HepG2 (cell line): ENCODE data around the gene ESR2. TPM values are rescaled to one million over a fixed set of nuclear protein-coding genes. Genes with fewer than 3 reads are reported as not detected.

Source experiments
- ATAC-seq: fragments of 200-7000 bp; cut with Tn5 transposase; 3 replicates; pipeline ENCODE4 v1.9.1; 2020; ENCODE audit warnings: mild to moderate bottlenecking, moderate library complexity
- BruUV-seq: library from RNA; stranded (reverse); fragments of 400-500 nt; replicated peaks from 2 replicates; lab custom pipeline; 2021; lab: Mats Ljungman, UMichigan
- CTCF ChIA-PET: fragments of 300-600 bp; formaldehyde crosslinking; extraction: SDS; loops from one replicate; lab custom pipeline; 2021; ENCODE audit warnings: low total read pairs, inconsistent platforms, low intra/inter-chr PET ratio; lab: Yijun Ruan, JAX
- POLR2A ChIA-PET: fragments of 350-600 bp; sonication (Branson Sonifier 250); formaldehyde crosslinking; loops from one replicate; lab custom pipeline; 2020; ENCODE audit warnings: antibody characterized with exemption, inconsistent platforms; lab: Yijun Ruan, JAX
- DNase-seq: peaks from one replicate; pipeline ENCODE4 v3.0.0-alpha.2; 2015; ENCODE audit warnings: low spot score
- FAIRE-seq: peaks from 3 replicates; lab custom pipeline; 2011; peaks lifted over from hg19 to GRCh38; lab: Jason Lieb, UNC
- H2AFZ ChIP-seq: one replicate; pipeline ENCODE4 v1.6.1; 2011; ENCODE audit warnings: low read length, inconsistent platforms
- H3K27ac ChIP-seq: fragments of 300-600 bp; 3 replicates; pipeline ENCODE4 v1.8.0; 2011; ENCODE audit warnings: mixed run types, mild to moderate bottlenecking, mixed read lengths, low read length, inconsistent platforms; ENCODE audit not compliant: insufficient read depth; ENCODE audit errors: extremely low read length
- H3K27me3 ChIP-seq, 2 experiments: fragments of 200-600 bp in 1 of 2; 2 replicates in 1 of 2; 3 replicates in 1 of 2; pipeline versions ENCODE4 v1.6.0 to v1.8.0; 2011; ENCODE audit warnings: low read length in 2 of 2, mild to moderate bottlenecking in 2 of 2, moderate library complexity in 2 of 2, inconsistent platforms in 1 of 2; ENCODE audit not compliant: insufficient read depth in 2 of 2, control insufficient read depth in 1 of 2
- H3K36me3 ChIP-seq, 2 experiments: fragments of 200-600 bp in 1 of 2; replicated peaks in 1 of 2; 2 replicates in 1 of 2; 3 replicates in 1 of 2; pipeline versions ENCODE4 v1.5.1 to v1.8.0; 2011; ENCODE audit warnings: low read length in 2 of 2, inconsistent platforms in 1 of 2; ENCODE audit not compliant: insufficient read depth in 2 of 2, control insufficient read depth in 1 of 2
- H3K4me1 ChIP-seq: 2 replicates; pipeline ENCODE4 v1.5.1; 2012; ENCODE audit warnings: low read length, inconsistent platforms; ENCODE audit not compliant: insufficient read depth
- H3K4me2 ChIP-seq: 2 replicates; pipeline ENCODE4 v1.6.0; 2011; ENCODE audit warnings: low read depth, low read length, inconsistent platforms
- H3K4me3 ChIP-seq, 3 experiments: fragments of 200-600 bp in 1 of 3; sonication (generic), shearing (Covaris generic) in 1 of 3; replicated peaks in 1 of 3; 2 replicates each; pipeline ENCODE4 v1.5.1; 2011 to 2016; ENCODE audit warnings: low read length in 3 of 3, inconsistent platforms in 2 of 3, low read depth in 2 of 3, mild to moderate bottlenecking in 2 of 3, control low read depth in 1 of 3, mixed read lengths in 1 of 3; ENCODE audit not compliant: insufficient read depth in 1 of 3
- H3K79me2 ChIP-seq: one replicate; pipeline ENCODE4 v1.6.1; 2011; ENCODE audit warnings: low read length, inconsistent platforms; ENCODE audit not compliant: insufficient read depth
- H3K9ac ChIP-seq: 2 replicates; pipeline ENCODE4 v1.6.0; 2011; ENCODE audit warnings: mild to moderate bottlenecking, low read depth, low read length, inconsistent platforms; ENCODE audit not compliant: insufficient read depth
- H3K9me3 ChIP-seq: 2 replicates; pipeline ENCODE4 v1.5.1; 2012; ENCODE audit warnings: mild to moderate bottlenecking, low read length
- H4K20me1 ChIP-seq: 2 replicates; pipeline ENCODE4 v1.6.0; 2011; ENCODE audit warnings: inconsistent platforms, mild to moderate bottlenecking, low read length, moderate library complexity; ENCODE audit not compliant: insufficient read depth
- CHD4 ChIP-seq: fragments of 200-600 bp; sonication (generic); IDR thresholded peaks from 2 replicates; pipeline ENCODE4 v1.7.0; 2017; ENCODE audit warnings: mild to moderate bottlenecking, low read length, borderline replicate concordance
- ETV6 ChIP-seq: sonication (generic); formaldehyde crosslinking; conservative IDR thresholded peaks from 2 replicates; pipeline ENCODE4 v1.4.0; 2020; ENCODE audit warnings: missing genetic modification reagents
- FIP1L1 ChIP-seq: fragments of 200-400 bp; formaldehyde crosslinking; IDR thresholded peaks from 2 replicates; pipeline ENCODE4 v1.6.1; 2018; ENCODE audit warnings: low read depth, mild to moderate bottlenecking, low read length, moderate library complexity, borderline replicate concordance; ENCODE audit not compliant: insufficient read depth
- GATAD2A ChIP-seq: IDR thresholded peaks from 2 replicates; pipeline ENCODE4 v1.6.1; 2016
- HHEX ChIP-seq: IDR thresholded peaks from 2 replicates; pipeline ENCODE4 v1.6.1; 2016; ENCODE audit warnings: control low read depth
- PAX8 ChIP-seq: sonication (generic); formaldehyde crosslinking; IDR thresholded peaks from 2 replicates; pipeline ENCODE4 v1.8.0; 2022; ENCODE audit warnings: mild to moderate bottlenecking, missing genetic modification reagents, borderline replicate concordance
- SCMH1 ChIP-seq: sonication (generic); formaldehyde crosslinking; IDR thresholded peaks from 2 replicates; pipeline ENCODE4 v1.9.0; 2021; ENCODE audit warnings: missing genetic modification reagents, mild to moderate bottlenecking, borderline replicate concordance
- ZFYVE20 ChIP-seq: sonication (generic); formaldehyde crosslinking; IDR thresholded peaks from 2 replicates; pipeline ENCODE4 v1.8.0; 2023; ENCODE audit warnings: low read depth, mild to moderate bottlenecking, moderate library complexity, missing genetic modification reagents, borderline replicate concordance
- ZNF562 ChIP-seq: sonication (generic); formaldehyde crosslinking; IDR thresholded peaks from 2 replicates; pipeline ENCODE4 v1.8.0; 2022; ENCODE audit warnings: missing genetic modification reagents, borderline replicate concordance
- in situ Hi-C: cut with HindIII; loops from 2 replicates; pipeline ENCODE4 v1.10.0; 2017; ENCODE audit warnings: low pct_unique_long_range_greater_than_20kb; ENCODE audit not compliant: extremely low pct_ligation_motif_present
- intact Hi-C: fragments of 100-400 bp; cut with micrococcal nuclease; formaldehyde crosslinking; loops from one replicate; pipeline ENCODE4 v1.10.0; 2022; ENCODE audit not compliant: unreplicated experiment
- polyA plus RNA-seq, 8 experiments: library from polyadenylated mRNA; depleted of rRNA in 3 of 8; stranded (reverse) in 7 of 8; unstranded in 1 of 8; fragments of >200 nt; fragmentation: Illumina TruSeq in 4 of 8; extraction: Trizol in 4 of 8; gene quantifications; 2 replicates each; pipeline versions ENCODE4 v1.2.1 to v1.2.3, GENCODE V29; 2011 to 2016; ENCODE audit warnings: low read depth in 4 of 8, missing spikeins in 1 of 8, mixed read lengths in 1 of 8; ENCODE audit not compliant: insufficient read depth in 1 of 8
- total RNA-seq, 5 experiments: library from RNA; depleted of rRNA; stranded (reverse); fragments of >200 nt; fragmentation: Illumina TruSeq; extraction: Trizol; gene quantifications; 2 replicates each; pipeline ENCODE4 v1.2.3, GENCODE V29; 2016; ENCODE audit warnings: low read depth in 1 of 5
- TF ChIP-seq, protein P1 (sequence below): sonication (generic); formaldehyde crosslinking; IDR thresholded peaks from 2 replicates; pipeline ENCODE4 v1.5.0; 2020; ENCODE audit warnings: mild to moderate bottlenecking, missing genetic modification reagents
- TF ChIP-seq, protein P2 (sequence below): sonication (generic); formaldehyde crosslinking; IDR thresholded peaks from 2 replicates; pipeline ENCODE4 v1.5.0; 2020; ENCODE audit warnings: missing genetic modification reagents
- TF ChIP-seq, protein P3 (sequence below): sonication (generic); formaldehyde crosslinking; IDR thresholded peaks from 2 replicates; pipeline ENCODE4 v1.4.0; 2020; ENCODE audit warnings: missing genetic modification reagents, borderline replicate concordance
- TF ChIP-seq, protein P4 (sequence below): sonication (generic); formaldehyde crosslinking; IDR thresholded peaks from 2 replicates; pipeline ENCODE4 v1.4.0; 2020; ENCODE audit warnings: missing genetic modification reagents, borderline replicate concordance

ESR2 gene
- total and polyA plus RNA-seq, 2 of the 13 experiments (the other 11 are each of a cell fraction or from before 2014, with no cell fraction given) = 0.01 to 0.04 TPM

DNA sequence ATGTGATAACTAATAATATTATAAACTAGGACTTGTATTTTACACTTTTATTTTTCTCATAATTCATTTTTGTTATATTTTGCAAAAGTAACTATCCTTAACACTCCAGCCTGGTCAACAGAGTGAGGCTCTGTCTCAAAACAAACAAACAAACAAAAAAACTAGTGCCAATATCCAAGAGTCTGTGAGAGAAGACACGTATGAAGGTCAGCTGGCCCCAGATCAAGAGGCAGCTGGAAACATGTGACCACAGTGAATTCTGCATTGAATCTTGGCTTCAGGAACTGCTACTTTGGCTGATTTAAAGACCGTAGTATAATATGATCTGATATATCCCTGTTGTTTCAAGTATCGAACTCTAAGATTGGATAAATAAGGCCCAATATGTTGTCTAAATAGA is 47.0 kb downstream of the ESR2 start (continued):
- TF ChIP-seq, protein P1, sequence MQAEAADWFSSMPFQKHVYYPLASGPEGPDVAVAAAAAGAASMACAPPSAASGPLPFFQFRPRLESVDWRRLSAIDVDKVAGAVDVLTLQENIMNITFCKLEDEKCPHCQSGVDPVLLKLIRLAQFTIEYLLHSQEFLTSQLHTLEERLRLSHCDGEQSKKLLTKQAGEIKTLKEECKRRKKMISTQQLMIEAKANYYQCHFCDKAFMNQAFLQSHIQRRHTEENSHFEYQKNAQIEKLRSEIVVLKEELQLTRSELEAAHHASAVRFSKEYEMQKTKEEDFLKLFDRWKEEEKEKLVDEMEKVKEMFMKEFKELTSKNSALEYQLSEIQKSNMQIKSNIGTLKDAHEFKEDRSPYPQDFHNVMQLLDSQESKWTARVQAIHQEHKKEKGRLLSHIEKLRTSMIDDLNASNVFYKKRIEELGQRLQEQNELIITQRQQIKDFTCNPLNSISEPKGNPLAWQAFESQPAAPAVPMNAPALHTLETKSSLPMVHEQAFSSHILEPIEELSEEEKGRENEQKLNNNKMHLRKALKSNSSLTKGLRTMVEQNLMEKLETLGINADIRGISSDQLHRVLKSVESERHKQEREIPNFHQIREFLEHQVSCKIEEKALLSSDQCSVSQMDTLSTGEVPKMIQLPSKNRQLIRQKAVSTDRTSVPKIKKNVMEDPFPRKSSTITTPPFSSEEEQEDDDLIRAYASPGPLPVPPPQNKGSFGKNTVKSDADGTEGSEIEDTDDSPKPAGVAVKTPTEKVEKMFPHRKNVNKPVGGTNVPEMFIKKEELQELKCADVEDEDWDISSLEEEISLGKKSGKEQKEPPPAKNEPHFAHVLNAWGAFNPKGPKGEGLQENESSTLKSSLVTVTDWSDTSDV (CRISPR knock-in tag) = no peak

DNA sequence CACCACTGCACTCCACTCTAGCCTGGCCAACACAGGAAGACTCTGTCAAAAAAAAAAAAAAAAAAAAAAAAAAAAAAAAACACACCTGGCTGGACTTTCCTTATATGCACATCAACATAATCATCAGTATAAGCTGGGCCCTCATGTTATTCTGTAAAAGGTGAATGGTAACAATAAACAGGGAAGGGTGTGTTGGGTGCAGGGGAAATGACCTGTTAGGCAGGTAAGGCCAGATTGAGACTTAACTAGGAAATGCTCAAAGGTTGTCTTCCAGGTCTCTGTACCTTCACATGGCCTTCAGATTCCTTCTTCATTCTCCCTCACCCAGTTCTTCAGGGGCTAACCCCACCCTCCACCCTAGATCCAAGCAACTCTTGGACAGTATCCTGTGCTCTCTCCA is 47.5 kb downstream of the ESR2 start:
- no peak overlapping the region for H3K4me3 ChIP-seq
- no peaks in the 10 kb centered on the region for H3K4me1 ChIP-seq
- FAIRE-seq (no peak), DNase-seq (no peak), ATAC-seq (no peak)
- ChIA-PET POLR2A (no interaction called here), CTCF (no interaction called here)
- no TSS peak for BruUV-seq
- H3K27me3 ChIP-seq = no peaks in the 10 kb centered on the region
- intact Hi-C loops = no loop called here
- H3K79me2 ChIP-seq = no peaks in the 10 kb centered on the region
- no peak overlapping the region for H3K9ac ChIP-seq
- H2AFZ ChIP-seq = no peak overlapping the region
- H3K27ac ChIP-seq = no peak overlapping the region
- H3K36me3 ChIP-seq = no peaks in the 10 kb centered on the region
- H3K4me2 ChIP-seq = no peak overlapping the region
- no peaks in the 10 kb centered on the region for H4K20me1 ChIP-seq
- in situ Hi-C loops = no loop called here
- H3K9me3 ChIP-seq = no peaks in the 10 kb centered on the region
- TF ChIP-seq HHEX (CRISPR knock-in tag) = no peak
- TF ChIP-seq, protein P2, sequence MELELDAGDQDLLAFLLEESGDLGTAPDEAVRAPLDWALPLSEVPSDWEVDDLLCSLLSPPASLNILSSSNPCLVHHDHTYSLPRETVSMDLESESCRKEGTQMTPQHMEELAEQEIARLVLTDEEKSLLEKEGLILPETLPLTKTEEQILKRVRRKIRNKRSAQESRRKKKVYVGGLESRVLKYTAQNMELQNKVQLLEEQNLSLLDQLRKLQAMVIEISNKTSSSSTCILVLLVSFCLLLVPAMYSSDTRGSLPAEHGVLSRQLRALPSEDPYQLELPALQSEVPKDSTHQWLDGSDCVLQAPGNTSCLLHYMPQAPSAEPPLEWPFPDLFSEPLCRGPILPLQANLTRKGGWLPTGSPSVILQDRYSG = no peak
- TF ChIP-seq GATAD2A = no peak
- TF ChIP-seq PAX8 = no peak
- no peak for TF ChIP-seq SCMH1
- no peak for TF ChIP-seq ZNF562 (CRISPR knock-in tag)
- no peak for TF ChIP-seq CHD4
- no peak for TF ChIP-seq ZFYVE20 (CRISPR knock-in tag)
- TF ChIP-seq, protein P3, sequence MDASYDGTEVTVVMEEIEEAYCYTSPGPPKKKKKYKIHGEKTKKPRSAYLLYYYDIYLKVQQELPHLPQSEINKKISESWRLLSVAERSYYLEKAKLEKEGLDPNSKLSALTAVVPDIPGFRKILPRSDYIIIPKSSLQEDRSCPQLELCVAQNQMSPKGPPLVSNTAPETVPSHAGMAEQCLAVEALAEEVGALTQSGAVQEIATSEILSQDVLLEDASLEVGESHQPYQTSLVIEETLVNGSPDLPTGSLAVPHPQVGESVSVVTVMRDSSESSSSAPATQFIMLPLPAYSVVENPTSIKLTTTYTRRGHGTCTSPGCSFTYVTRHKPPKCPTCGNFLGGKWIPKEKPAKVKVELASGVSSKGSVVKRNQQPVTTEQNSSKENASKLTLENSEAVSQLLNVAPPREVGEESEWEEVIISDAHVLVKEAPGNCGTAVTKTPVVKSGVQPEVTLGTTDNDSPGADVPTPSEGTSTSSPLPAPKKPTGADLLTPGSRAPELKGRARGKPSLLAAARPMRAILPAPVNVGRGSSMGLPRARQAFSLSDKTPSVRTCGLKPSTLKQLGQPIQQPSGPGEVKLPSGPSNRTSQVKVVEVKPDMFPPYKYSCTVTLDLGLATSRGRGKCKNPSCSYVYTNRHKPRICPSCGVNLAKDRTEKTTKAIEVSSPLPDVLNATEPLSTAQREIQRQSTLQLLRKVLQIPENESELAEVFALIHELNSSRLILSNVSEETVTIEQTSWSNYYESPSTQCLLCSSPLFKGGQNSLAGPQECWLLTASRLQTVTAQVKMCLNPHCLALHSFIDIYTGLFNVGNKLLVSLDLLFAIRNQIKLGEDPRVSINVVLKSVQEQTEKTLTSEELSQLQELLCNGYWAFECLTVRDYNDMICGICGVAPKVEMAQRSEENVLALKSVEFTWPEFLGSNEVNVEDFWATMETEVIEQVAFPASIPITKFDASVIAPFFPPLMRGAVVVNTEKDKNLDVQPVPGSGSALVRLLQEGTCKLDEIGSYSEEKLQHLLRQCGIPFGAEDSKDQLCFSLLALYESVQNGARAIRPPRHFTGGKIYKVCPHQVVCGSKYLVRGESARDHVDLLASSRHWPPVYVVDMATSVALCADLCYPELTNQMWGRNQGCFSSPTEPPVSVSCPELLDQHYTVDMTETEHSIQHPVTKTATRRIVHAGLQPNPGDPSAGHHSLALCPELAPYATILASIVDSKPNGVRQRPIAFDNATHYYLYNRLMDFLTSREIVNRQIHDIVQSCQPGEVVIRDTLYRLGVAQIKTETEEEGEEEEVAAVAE (CRISPR knock-in tag) = no peak
- no peak for TF ChIP-seq ETV6
- TF ChIP-seq FIP1L1 = no peak
- TF ChIP-seq, protein P4, sequence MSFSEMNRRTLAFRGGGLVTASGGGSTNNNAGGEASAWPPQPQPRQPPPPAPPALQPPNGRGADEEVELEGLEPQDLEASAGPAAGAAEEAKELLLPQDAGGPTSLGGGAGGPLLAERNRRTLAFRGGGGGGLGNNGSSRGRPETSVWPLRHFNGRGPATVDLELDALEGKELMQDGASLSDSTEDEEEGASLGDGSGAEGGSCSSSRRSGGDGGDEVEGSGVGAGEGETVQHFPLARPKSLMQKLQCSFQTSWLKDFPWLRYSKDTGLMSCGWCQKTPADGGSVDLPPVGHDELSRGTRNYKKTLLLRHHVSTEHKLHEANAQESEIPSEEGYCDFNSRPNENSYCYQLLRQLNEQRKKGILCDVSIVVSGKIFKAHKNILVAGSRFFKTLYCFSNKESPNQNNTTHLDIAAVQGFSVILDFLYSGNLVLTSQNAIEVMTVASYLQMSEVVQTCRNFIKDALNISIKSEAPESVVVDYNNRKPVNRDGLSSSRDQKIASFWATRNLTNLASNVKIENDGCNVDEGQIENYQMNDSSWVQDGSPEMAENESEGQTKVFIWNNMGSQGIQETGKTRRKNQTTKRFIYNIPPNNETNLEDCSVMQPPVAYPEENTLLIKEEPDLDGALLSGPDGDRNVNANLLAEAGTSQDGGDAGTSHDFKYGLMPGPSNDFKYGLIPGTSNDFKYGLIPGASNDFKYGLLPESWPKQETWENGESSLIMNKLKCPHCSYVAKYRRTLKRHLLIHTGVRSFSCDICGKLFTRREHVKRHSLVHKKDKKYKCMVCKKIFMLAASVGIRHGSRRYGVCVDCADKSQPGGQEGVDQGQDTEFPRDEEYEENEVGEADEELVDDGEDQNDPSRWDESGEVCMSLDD (CRISPR knock-in tag) = no peak
